ENCODE measurements around the gene SPEM3.

The SPEM3 gene

DNA sequence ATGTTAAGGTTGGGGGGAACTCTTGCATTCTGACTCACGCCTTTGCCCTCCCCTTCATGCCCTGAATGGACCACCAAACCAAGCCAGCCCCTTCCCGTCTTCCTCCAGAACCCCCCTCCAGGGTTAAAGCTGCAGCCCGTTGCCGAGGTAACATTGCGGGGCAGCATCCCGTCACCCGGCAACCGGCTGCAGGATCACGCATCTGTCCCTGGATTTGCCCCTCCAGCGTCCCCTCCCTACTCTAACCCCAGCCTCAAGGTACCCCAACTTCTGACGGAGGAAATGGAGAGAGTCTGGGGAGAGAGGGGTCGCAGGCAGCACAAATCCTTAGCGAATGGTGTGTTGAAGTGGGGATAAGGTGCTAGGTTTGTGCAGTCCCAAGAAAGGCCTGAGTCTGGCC, 21.6 kb upstream of the SPEM3 start:
- H3K4me2 ChIP-seq (ENCODE audit: low read depth, low read length, poor library complexity, severe bottlenecking): no peak overlapping the region
- H3K27ac ChIP-seq (ENCODE audit: low read depth, low read length): no peak overlapping the region
- no peak for TF ChIP-seq EZH2phosphoT487 (conservative IDR thresholded peaks at IDR 0.05; ENCODE audit: low read length)
- TF ChIP-seq, protein P1, sequence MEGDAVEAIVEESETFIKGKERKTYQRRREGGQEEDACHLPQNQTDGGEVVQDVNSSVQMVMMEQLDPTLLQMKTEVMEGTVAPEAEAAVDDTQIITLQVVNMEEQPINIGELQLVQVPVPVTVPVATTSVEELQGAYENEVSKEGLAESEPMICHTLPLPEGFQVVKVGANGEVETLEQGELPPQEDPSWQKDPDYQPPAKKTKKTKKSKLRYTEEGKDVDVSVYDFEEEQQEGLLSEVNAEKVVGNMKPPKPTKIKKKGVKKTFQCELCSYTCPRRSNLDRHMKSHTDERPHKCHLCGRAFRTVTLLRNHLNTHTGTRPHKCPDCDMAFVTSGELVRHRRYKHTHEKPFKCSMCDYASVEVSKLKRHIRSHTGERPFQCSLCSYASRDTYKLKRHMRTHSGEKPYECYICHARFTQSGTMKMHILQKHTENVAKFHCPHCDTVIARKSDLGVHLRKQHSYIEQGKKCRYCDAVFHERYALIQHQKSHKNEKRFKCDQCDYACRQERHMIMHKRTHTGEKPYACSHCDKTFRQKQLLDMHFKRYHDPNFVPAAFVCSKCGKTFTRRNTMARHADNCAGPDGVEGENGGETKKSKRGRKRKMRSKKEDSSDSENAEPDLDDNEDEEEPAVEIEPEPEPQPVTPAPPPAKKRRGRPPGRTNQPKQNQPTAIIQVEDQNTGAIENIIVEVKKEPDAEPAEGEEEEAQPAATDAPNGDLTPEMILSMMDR (IDR thresholded peaks at IDR 0.05; ENCODE audit: insufficient read depth, low read length, poor library complexity, severe bottlenecking): no peak
- H3K27me3 ChIP-seq (ENCODE audit: low read length): no peaks in the 10 kb centered on the region
- no peaks in the 10 kb centered on the region for H4K20me1 ChIP-seq (ENCODE audit: low read depth, low read length)
- no peaks in the 10 kb centered on the region for H3K36me3 ChIP-seq (ENCODE audit: low read length)
- no peaks in the 10 kb centered on the region for H3K9me3 ChIP-seq (ENCODE audit: insufficient read depth, low read length)
- no peaks in the 10 kb centered on the region for H3K79me2 ChIP-seq (ENCODE audit: insufficient read depth, low read length)
- no peak overlapping the region for H3K4me3 ChIP-seq (ENCODE audit: insufficient read depth, low read length, poor library complexity, severe bottlenecking)
- H3F3A ChIP-seq (ENCODE audit: insufficient read depth): no peaks in the 10 kb centered on the region
- no peaks in the 10 kb centered on the region for H3K9me2 ChIP-seq (replicated peaks; ENCODE audit: insufficient read depth, low read length)
- H3K9ac ChIP-seq (ENCODE audit: low read length): no peak overlapping the region
- H2AFZ ChIP-seq (ENCODE audit: low read depth, low read length, severe bottlenecking): no peak overlapping the region

DNA sequence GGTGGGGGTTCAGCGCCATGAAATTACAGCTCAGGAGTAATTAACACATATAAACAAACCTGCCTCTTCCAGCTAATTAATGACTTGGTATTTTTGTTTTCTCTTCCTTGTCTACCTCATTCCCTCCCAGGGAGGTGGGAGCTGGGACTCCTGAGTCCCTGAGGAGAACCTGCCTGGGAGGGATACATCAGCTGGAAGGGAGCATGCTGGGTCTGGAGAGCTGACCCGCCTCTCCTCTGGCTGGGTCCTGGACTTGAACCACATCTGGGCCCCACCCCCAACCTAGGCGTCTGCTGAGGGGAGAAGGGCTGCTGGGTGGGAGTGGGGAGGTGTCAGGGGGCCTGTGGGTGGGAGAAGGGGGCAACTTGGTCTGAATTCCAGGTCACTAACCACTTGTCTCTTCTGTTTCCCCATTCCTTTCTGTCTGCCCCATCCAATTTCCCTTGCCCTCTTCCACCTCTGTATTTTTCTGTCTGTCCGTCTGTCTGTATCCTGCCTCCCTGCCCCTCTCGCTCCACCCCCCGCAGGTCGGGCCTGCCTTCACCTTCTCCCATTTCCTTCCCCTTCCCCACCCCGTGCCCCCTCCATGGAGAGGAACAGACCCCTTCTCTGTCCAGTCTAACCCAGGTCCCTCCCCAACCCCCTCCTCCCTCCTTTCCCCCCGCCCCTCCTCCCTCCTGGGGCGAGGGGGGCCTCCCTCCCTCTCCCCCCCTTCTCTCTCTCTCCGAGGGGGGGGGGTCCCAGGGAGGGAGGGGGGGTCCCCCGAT, 21.0 kb upstream of the SPEM3 start, which contains the start of gene NLGN2:
NLGN2 (plus strand) TSS at position 361 of the 767 bp plus-strand sequence. CDS start 411 bp downstream, outside the sequence.
- Histone ChIP-seq H3K27me3 (ENCODE audit: low read length) (no peaks in the 10 kb centered on the region), H2AFZ (ENCODE audit: low read depth, low read length, severe bottlenecking) (no peak within 1 kb of the TSS), H3K4me3 (ENCODE audit: insufficient read depth, low read length, poor library complexity, severe bottlenecking) (no peak within 1 kb of the TSS)

DNA sequence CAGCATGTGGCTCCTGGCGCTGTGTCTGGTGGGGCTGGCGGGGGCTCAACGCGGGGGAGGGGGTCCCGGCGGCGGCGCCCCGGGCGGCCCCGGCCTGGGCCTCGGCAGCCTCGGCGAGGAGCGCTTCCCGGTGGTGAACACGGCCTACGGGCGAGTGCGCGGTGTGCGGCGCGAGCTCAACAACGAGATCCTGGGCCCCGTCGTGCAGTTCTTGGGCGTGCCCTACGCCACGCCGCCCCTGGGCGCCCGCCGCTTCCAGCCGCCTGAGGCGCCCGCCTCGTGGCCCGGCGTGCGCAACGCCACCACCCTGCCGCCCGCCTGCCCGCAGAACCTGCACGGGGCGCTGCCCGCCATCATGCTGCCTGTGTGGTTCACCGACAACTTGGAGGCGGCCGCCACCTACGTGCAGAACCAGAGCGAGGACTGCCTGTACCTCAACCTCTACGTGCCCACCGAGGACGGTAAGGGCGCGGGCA, 20.4 kb upstream of the SPEM3 start:
- Histone ChIP-seq H3K79me2 (ENCODE audit: insufficient read depth, low read length) (no peaks in the 10 kb centered on the region), H3K36me3 (ENCODE audit: low read length) (no peaks in the 10 kb centered on the region), H3K9ac (ENCODE audit: low read length) (no peak overlapping the region), H3K4me2 (ENCODE audit: low read depth, low read length, poor library complexity, severe bottlenecking) (no peak overlapping the region), H3K27ac (ENCODE audit: low read depth, low read length) (no peak overlapping the region), H4K20me1 (ENCODE audit: low read depth, low read length) (no peaks in the 10 kb centered on the region), H2AFZ (ENCODE audit: low read depth, low read length, severe bottlenecking) (no peak overlapping the region), H3F3A (ENCODE audit: insufficient read depth) (no peaks in the 10 kb centered on the region), H3K9me3 (ENCODE audit: insufficient read depth, low read length) (no peaks in the 10 kb centered on the region), H3K27me3 (ENCODE audit: low read length) (no peaks in the 10 kb centered on the region), H3K9me2 (replicated peaks; ENCODE audit: insufficient read depth, low read length) (no peaks in the 10 kb centered on the region), H3K4me3 (ENCODE audit: insufficient read depth, low read length, poor library complexity, severe bottlenecking) (no peak overlapping the region)
- TF ChIP-seq, protein P1 (IDR thresholded peaks at IDR 0.05; ENCODE audit: insufficient read depth, low read length, poor library complexity, severe bottlenecking): no peak
- TF ChIP-seq EZH2phosphoT487 (conservative IDR thresholded peaks at IDR 0.05; ENCODE audit: low read length): no peak

More for the DNA sequence above, 21.0 kb upstream of the SPEM3 start, which contains the start of gene NLGN2:
- H3F3A ChIP-seq (ENCODE audit: insufficient read depth): no peaks in the 10 kb centered on the region
- H3K9me3 ChIP-seq (ENCODE audit: insufficient read depth, low read length): no peaks in the 10 kb centered on the region
- no peaks in the 10 kb centered on the region for H3K9me2 ChIP-seq (replicated peaks; ENCODE audit: insufficient read depth, low read length)
- H4K20me1 ChIP-seq (ENCODE audit: low read depth, low read length): no peaks in the 10 kb centered on the region
- no peak within 1 kb of the TSS for H3K27ac ChIP-seq (ENCODE audit: low read depth, low read length)
- no peak within 1 kb of the TSS for H3K4me2 ChIP-seq (ENCODE audit: low read depth, low read length, poor library complexity, severe bottlenecking)
- TF ChIP-seq, protein P1 (IDR thresholded peaks at IDR 0.05; ENCODE audit: insufficient read depth, low read length, poor library complexity, severe bottlenecking): no peak
- no peak for TF ChIP-seq EZH2phosphoT487 (conservative IDR thresholded peaks at IDR 0.05; ENCODE audit: low read length)
- no peaks in the 10 kb centered on the region for H3K79me2 ChIP-seq (ENCODE audit: insufficient read depth, low read length)
- H3K36me3 ChIP-seq (ENCODE audit: low read length): no peaks in the 10 kb centered on the region
- H3K9ac ChIP-seq (ENCODE audit: low read length): no peak within 1 kb of the TSS

Measured in SU-DHL-6 (cell line).